HCT116 (cell line): Measurements from ENCODE around the gene LRP1B. TPM values are rescaled to one million over a fixed set of nuclear protein-coding genes. Genes with fewer than 3 reads are reported as not detected.

ENCODE experiments used
- ATAC-seq: fragments of 200-7000 bp; cut with Tn5 transposase; 2 replicates; pipeline ENCODE4 v1.9.1; 2020; ENCODE audit warnings: mild to moderate bottlenecking, moderate library complexity
- BruUV-seq: library from RNA; stranded (reverse); fragments of 400-500 nt; replicated peaks from 2 replicates; lab custom pipeline; 2021; lab: Mats Ljungman, UMichigan
- CTCF ChIA-PET: fragments of 300-600 bp; sonication (Branson Sonifier 250); formaldehyde crosslinking; loops from one replicate; lab custom pipeline; 2021; ENCODE audit warnings: antibody characterized with exemption; lab: Charles Lee
- POLR2A ChIA-PET: fragments of 300-600, 350-600 bp; sonication (Branson Sonifier 250); formaldehyde crosslinking; loops from one replicate; lab custom pipeline; 2021; ENCODE audit warnings: antibody characterized with exemption; lab: Charles Lee
- RAD21 ChIA-PET, 2 experiments: fragments of 300-600 bp; sonication (Branson Sonifier 250); formaldehyde crosslinking; loops; one replicate each; lab custom pipeline; 2023; ENCODE audit warnings: low total read pairs in 2 of 2; ENCODE audit not compliant: uncharacterized antibody in 2 of 2, unreplicated experiment in 2 of 2, low non-redundant PET in 1 of 2; lab: Charles Lee
- DNase-seq: peaks from one replicate; pipeline ENCODE4 v3.0.0-alpha.2; 2010; ENCODE audit warnings: low read depth, low spot score
- H2AFZ ChIP-seq: fragments of 200-600 bp; shearing (Covaris generic), sonication (generic); 2 replicates; pipeline ENCODE4 v1.6.1; 2017; ENCODE audit warnings: low read depth, mixed run types, mixed read lengths, antibody characterized with exemption, low read length; ENCODE audit not compliant: poor library complexity, severe bottlenecking
- H3K27ac ChIP-seq: 2 replicates; pipeline ENCODE4 v1.5.1; 2012; ENCODE audit warnings: low read depth, low read length
- H3K27me3 ChIP-seq: fragments of 200-600 bp; sonication (generic); 2 replicates; pipeline ENCODE4 v1.6.1; 2016; ENCODE audit warnings: mixed run types, low read length, mixed read lengths; ENCODE audit not compliant: insufficient read depth
- H3K36me3 ChIP-seq, 2 experiments: fragments of 200-500 bp in 1 of 2; fragments of 200-600 bp in 1 of 2; sonication (Bioruptor generic) in 1 of 2; sonication (generic) in 1 of 2; 2 replicates each; pipeline versions ENCODE4 v1.5.1 to v1.6.1; 2014 to 2016; ENCODE audit warnings: low read length in 2 of 2, inconsistent platforms in 1 of 2, mixed read lengths in 1 of 2, mixed run types in 1 of 2; ENCODE audit not compliant: insufficient read depth in 2 of 2, control insufficient read depth in 1 of 2
- H3K4me1 ChIP-seq, 2 experiments: fragments of 200-600 bp in 1 of 2; sonication (generic) in 1 of 2; 2 replicates each; pipeline versions ENCODE4 v1.5.1 to v1.6.1; 2012 to 2017; ENCODE audit warnings: low read length in 2 of 2, inconsistent platforms in 1 of 2, mild to moderate bottlenecking in 1 of 2, mixed read lengths in 1 of 2, mixed run types in 1 of 2, moderate library complexity in 1 of 2; ENCODE audit not compliant: insufficient read depth in 2 of 2, control insufficient read depth in 1 of 2
- H3K4me2 ChIP-seq: fragments of 200-600 bp; sonication (generic); 2 replicates; pipeline ENCODE4 v1.6.1; 2017; ENCODE audit warnings: mixed run types, low read length, mixed read lengths
- H3K4me3 ChIP-seq, 2 experiments: fragments of 200-600 bp in 1 of 2; sonication (generic) in 1 of 2; replicated peaks in 1 of 2; 2 replicates each; pipeline ENCODE4 v1.5.1; 2011 to 2016; ENCODE audit warnings: low read length in 2 of 2, control low read depth in 1 of 2, low read depth in 1 of 2, mild to moderate bottlenecking in 1 of 2, mixed read lengths in 1 of 2, mixed run types in 1 of 2
- H3K79me2 ChIP-seq: fragments of 200-600 bp; sonication (generic); 2 replicates; pipeline ENCODE4 v1.6.1; 2017; ENCODE audit warnings: mild to moderate bottlenecking, mixed run types, low read length, moderate library complexity, mixed read lengths; ENCODE audit not compliant: insufficient read depth
- H3K9ac ChIP-seq: fragments of 200-600 bp; sonication (generic); 2 replicates; pipeline ENCODE4 v1.6.1; 2016; ENCODE audit warnings: low read length, mixed read lengths
- H3K9me2 ChIP-seq: fragments of 200-600 bp; sonication (generic), shearing (Covaris generic); 2 replicates; pipeline ENCODE4 v1.6.1; 2017; ENCODE audit warnings: mixed run types, mild to moderate bottlenecking, moderate library complexity; ENCODE audit not compliant: insufficient read depth
- H3K9me3 ChIP-seq, 2 experiments: fragments of 200-500 bp in 1 of 2; fragments of 200-600 bp in 1 of 2; sonication (Bioruptor generic) in 1 of 2; sonication (generic) in 1 of 2; 2 replicates each; pipeline ENCODE4 v1.6.1; 2014 to 2017; ENCODE audit warnings: low read length in 2 of 2, mixed read lengths in 2 of 2, inconsistent platforms in 1 of 2, low read depth in 1 of 2, mild to moderate bottlenecking in 1 of 2, mixed run types in 1 of 2, moderate library complexity in 1 of 2; ENCODE audit not compliant: control insufficient read depth in 1 of 2, insufficient read depth in 1 of 2
- H4K20me1 ChIP-seq: fragments of 200-600 bp; sonication (generic), shearing (Covaris generic); 2 replicates; pipeline ENCODE4 v1.6.1; 2017; ENCODE audit warnings: mixed run types, mild to moderate bottlenecking, moderate library complexity; ENCODE audit not compliant: insufficient read depth
- CBX3 ChIP-seq: IDR thresholded peaks from 2 replicates; pipeline ENCODE4 v1.6.1; 2012; ENCODE audit warnings: low read depth
- CEBPB ChIP-seq: IDR thresholded peaks from 2 replicates; pipeline ENCODE4 v1.6.1; 2012; ENCODE audit warnings: low read depth
- EGR1 ChIP-seq: IDR thresholded peaks from 2 replicates; pipeline ENCODE4 v1.6.1; 2012; ENCODE audit warnings: low read depth
- FOSL1 ChIP-seq: IDR thresholded peaks from 2 replicates; pipeline ENCODE4 v1.6.1; 2012; ENCODE audit warnings: low read depth
- POLR2A ChIP-seq: IDR thresholded peaks from 2 replicates; pipeline ENCODE4 v1.7.0; 2011; ENCODE audit warnings: borderline replicate concordance; ENCODE audit not compliant: insufficient read depth, insufficient read length; ENCODE audit errors: extremely low read depth
- POLR2AphosphoS5 ChIP-seq: IDR thresholded peaks from 2 replicates; pipeline ENCODE4 v1.6.1; 2011; ENCODE audit warnings: mild to moderate bottlenecking, low read depth, low read length, moderate library complexity
- RAD21 ChIP-seq: IDR thresholded peaks from 2 replicates; pipeline ENCODE4 v1.6.1; 2012; ENCODE audit warnings: low read depth, mild to moderate bottlenecking
- TCF7L2 ChIP-seq: IDR thresholded peaks from 2 replicates; pipeline ENCODE4 v1.7.0; 2011; ENCODE audit warnings: borderline replicate concordance, inconsistent platforms; ENCODE audit not compliant: insufficient read depth, insufficient read length; ENCODE audit errors: extremely low read depth
- YY1 ChIP-seq: IDR thresholded peaks from 2 replicates; pipeline ENCODE4 v1.6.1; 2011; ENCODE audit warnings: low read length, low read depth, moderate library complexity, mild to moderate bottlenecking; ENCODE audit not compliant: insufficient replicate concordance; ENCODE audit errors: extremely low read depth
- ZFX ChIP-seq: fragments of 450-650 bp; IDR thresholded peaks from 2 replicates; pipeline ENCODE4 v1.6.1; 2017
- ZNF274 ChIP-seq: fragments of 200-500 bp; sonication (Bioruptor generic); IDR thresholded peaks from 2 replicates; pipeline ENCODE4 v1.6.1; 2014; ENCODE audit warnings: mild to moderate bottlenecking, low read depth, low read length, inconsistent platforms
- intact Hi-C: fragments of 100-400 bp; cut with micrococcal nuclease; formaldehyde crosslinking; loops from 2 replicates; pipeline ENCODE4 v1.10.0; 2022
- total RNA-seq: library from RNA; stranded (reverse); gene quantifications from one replicate; pipeline ENCODE4 v1.2.1, GENCODE V29; 2021; ENCODE audit not compliant: unreplicated experiment
- TF ChIP-seq, protein P1 (sequence below): IDR thresholded peaks from 2 replicates; pipeline ENCODE4 v1.6.1; 2012; ENCODE audit warnings: low read depth
- TF ChIP-seq, protein P2 (sequence below): IDR thresholded peaks from 2 replicates; pipeline ENCODE4 v1.6.1; 2011; ENCODE audit warnings: mild to moderate bottlenecking, low read length, moderate library complexity; ENCODE audit not compliant: insufficient replicate concordance; ENCODE audit errors: extremely low read depth

LRP1B gene
- total RNA-seq, 1 experiment from 2014 or later, result 0.34 TPM

DNA sequence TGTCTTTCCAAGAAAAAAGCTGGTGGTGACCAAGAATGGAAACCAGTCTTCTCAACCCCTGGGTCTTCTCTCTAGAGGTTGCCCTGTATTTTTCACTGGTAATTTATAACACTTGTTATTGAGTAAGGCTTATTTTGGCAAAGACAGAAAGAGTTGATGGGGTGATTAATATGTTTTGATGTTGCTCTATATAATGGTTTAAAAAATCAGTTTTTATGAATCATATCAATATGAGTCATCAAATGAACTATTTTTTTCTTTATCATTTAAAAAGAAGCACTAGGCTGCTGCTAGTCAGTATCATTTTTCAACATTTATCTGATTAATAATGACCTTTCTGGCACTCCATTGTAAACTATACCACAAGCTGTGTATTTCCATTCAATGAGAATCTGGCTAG lies 1142.2 kb downstream of the LRP1B start:
- POLR2A ChIA-PET, result no interaction called here
- Histone ChIP-seq H3K27ac (no peak overlapping the region), H3K4me2 (no peak overlapping the region), H3K4me1 (no peaks in the 10 kb centered on the region), H3K9me3 (no peaks in the 10 kb centered on the region), H3K9me2 (no peaks in the 10 kb centered on the region), H2AFZ (no peak overlapping the region), H4K20me1 (no peaks in the 10 kb centered on the region), H3K4me3 (no peak overlapping the region), H3K79me2 (no peaks in the 10 kb centered on the region), H3K27me3 (no peaks in the 10 kb centered on the region), H3K36me3 (no peaks in the 10 kb centered on the region), H3K9ac (no peak overlapping the region)
- CTCF ChIA-PET, result no interaction called here
- RAD21 ChIA-PET, result no interaction called here
- DNase-seq (no peak), ATAC-seq (no peak)
- no TSS peak for BruUV-seq
- intact Hi-C loops, result no loop called here
- TF ChIP-seq CBX3 (no peak), RAD21 (no peak), TCF7L2 (no peak), POLR2A (no peak), ZFX (no peak), CEBPB (no peak), YY1 (no peak), FOSL1 (no peak), EGR1 (no peak), ZNF274 (no peak), POLR2AphosphoS5 (no peak)
- TF ChIP-seq, protein P1, sequence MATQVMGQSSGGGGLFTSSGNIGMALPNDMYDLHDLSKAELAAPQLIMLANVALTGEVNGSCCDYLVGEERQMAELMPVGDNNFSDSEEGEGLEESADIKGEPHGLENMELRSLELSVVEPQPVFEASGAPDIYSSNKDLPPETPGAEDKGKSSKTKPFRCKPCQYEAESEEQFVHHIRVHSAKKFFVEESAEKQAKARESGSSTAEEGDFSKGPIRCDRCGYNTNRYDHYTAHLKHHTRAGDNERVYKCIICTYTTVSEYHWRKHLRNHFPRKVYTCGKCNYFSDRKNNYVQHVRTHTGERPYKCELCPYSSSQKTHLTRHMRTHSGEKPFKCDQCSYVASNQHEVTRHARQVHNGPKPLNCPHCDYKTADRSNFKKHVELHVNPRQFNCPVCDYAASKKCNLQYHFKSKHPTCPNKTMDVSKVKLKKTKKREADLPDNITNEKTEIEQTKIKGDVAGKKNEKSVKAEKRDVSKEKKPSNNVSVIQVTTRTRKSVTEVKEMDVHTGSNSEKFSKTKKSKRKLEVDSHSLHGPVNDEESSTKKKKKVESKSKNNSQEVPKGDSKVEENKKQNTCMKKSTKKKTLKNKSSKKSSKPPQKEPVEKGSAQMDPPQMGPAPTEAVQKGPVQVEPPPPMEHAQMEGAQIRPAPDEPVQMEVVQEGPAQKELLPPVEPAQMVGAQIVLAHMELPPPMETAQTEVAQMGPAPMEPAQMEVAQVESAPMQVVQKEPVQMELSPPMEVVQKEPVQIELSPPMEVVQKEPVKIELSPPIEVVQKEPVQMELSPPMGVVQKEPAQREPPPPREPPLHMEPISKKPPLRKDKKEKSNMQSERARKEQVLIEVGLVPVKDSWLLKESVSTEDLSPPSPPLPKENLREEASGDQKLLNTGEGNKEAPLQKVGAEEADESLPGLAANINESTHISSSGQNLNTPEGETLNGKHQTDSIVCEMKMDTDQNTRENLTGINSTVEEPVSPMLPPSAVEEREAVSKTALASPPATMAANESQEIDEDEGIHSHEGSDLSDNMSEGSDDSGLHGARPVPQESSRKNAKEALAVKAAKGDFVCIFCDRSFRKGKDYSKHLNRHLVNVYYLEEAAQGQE, result no peak
- TF ChIP-seq, protein P2, sequence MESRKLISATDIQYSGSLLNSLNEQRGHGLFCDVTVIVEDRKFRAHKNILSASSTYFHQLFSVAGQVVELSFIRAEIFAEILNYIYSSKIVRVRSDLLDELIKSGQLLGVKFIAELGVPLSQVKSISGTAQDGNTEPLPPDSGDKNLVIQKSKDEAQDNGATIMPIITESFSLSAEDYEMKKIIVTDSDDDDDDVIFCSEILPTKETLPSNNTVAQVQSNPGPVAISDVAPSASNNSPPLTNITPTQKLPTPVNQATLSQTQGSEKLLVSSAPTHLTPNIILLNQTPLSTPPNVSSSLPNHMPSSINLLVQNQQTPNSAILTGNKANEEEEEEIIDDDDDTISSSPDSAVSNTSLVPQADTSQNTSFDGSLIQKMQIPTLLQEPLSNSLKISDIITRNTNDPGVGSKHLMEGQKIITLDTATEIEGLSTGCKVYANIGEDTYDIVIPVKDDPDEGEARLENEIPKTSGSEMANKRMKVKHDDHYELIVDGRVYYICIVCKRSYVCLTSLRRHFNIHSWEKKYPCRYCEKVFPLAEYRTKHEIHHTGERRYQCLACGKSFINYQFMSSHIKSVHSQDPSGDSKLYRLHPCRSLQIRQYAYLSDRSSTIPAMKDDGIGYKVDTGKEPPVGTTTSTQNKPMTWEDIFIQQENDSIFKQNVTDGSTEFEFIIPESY, result no peak
